OCI-LY7 (cell line): ENCODE results near the gene CORO2A. TPM values are rescaled to one million over a fixed set of nuclear protein-coding genes. Genes with fewer than 3 reads are reported as not detected.

ENCODE experiments used
- BruUV-seq: library from RNA; stranded (reverse); fragments of 400-500 nt; replicated peaks from 2 replicates; lab custom pipeline; 2021; lab: Mats Ljungman, UMichigan
- CTCF ChIA-PET: fragments of 300-600 bp; sonication (Branson Sonifier 250); formaldehyde crosslinking; loops from one replicate; lab custom pipeline; 2022; ENCODE audit warnings: antibody characterized with exemption; ENCODE audit not compliant: unreplicated experiment; lab: Charles Lee
- POLR2A ChIA-PET: fragments of 300-600 bp; sonication (Branson Sonifier 250); formaldehyde crosslinking; loops from one replicate; lab custom pipeline; 2022; ENCODE audit warnings: antibody characterized with exemption; lab: Charles Lee
- DNase-seq: peaks from one replicate; pipeline ENCODE4 v3.0.0-alpha.2; 2015; ENCODE audit warnings: low spot score
- H2AFZ ChIP-seq: fragments of 200-600 bp; sonication (generic), shearing (Covaris generic); 2 replicates; pipeline ENCODE4 v1.6.1; 2014; ENCODE audit warnings: mild to moderate bottlenecking, antibody characterized with exemption, low read length, moderate library complexity
- H3K27ac ChIP-seq: fragments of 200-600 bp; sonication (generic); 2 replicates; pipeline ENCODE4 v1.5.1; 2014; ENCODE audit warnings: mixed run types, low read depth, mild to moderate bottlenecking, moderate library complexity, low read length, inconsistent platforms; ENCODE audit not compliant: poor library complexity, severe bottlenecking
- H3K36me3 ChIP-seq: fragments of 200-600 bp; sonication (generic); 2 replicates; pipeline ENCODE4 v1.6.1; 2014; ENCODE audit warnings: mild to moderate bottlenecking, antibody characterized with exemption, low read length, moderate library complexity, mixed read lengths; ENCODE audit not compliant: insufficient read depth
- H3K4me1 ChIP-seq: fragments of 200-600 bp; sonication (generic); 2 replicates; pipeline ENCODE4 v1.5.1; 2014; ENCODE audit warnings: mild to moderate bottlenecking, low read length; ENCODE audit not compliant: insufficient read depth, poor library complexity, severe bottlenecking
- H3K4me2 ChIP-seq: fragments of 200-600 bp; sonication (generic); 2 replicates; pipeline ENCODE4 v1.6.1; 2014; ENCODE audit warnings: mild to moderate bottlenecking, low read length
- H3K4me3 ChIP-seq: fragments of 200-600 bp; sonication (generic); 2 replicates; pipeline ENCODE4 v1.5.1; 2014; ENCODE audit warnings: mild to moderate bottlenecking, low read depth, low read length; ENCODE audit not compliant: poor library complexity, severe bottlenecking
- H3K79me2 ChIP-seq: fragments of 200-600 bp; sonication (generic); 2 replicates; pipeline ENCODE4 v1.6.1; 2016; ENCODE audit warnings: low read depth, mild to moderate bottlenecking, low read length, moderate library complexity, mixed read lengths; ENCODE audit not compliant: insufficient read depth
- H3K9me2 ChIP-seq: fragments of 200-600 bp; sonication (generic); 2 replicates; pipeline ENCODE4 v1.6.1; 2016; ENCODE audit warnings: mild to moderate bottlenecking, low read length, mixed read lengths; ENCODE audit not compliant: insufficient read depth
- H3K9me3 ChIP-seq: fragments of 200-600 bp; sonication (generic); 2 replicates; pipeline ENCODE4 v1.6.1; 2014; ENCODE audit warnings: mild to moderate bottlenecking, mixed run types, low read length, mixed read lengths
- H4K20me1 ChIP-seq: fragments of 200-600 bp; sonication (generic); 2 replicates; pipeline ENCODE4 v1.6.1; 2014; ENCODE audit warnings: mild to moderate bottlenecking, antibody characterized with exemption, low read length, moderate library complexity, mixed read lengths; ENCODE audit not compliant: insufficient read depth
- CTCF ChIP-seq: fragments of 200-600 bp; sonication (generic); conservative IDR thresholded peaks from 2 replicates; pipeline ENCODE4 v1.5.1; 2014; ENCODE audit warnings: mild to moderate bottlenecking, antibody characterized with exemption, low read length, moderate library complexity, mixed read lengths
- EZH2phosphoT487 ChIP-seq: fragments of 200-600 bp; sonication (generic); IDR thresholded peaks from 2 replicates; pipeline ENCODE4 v1.6.1; 2018; ENCODE audit warnings: low read depth, borderline replicate concordance, mild to moderate bottlenecking, mixed run types, antibody characterized with exemption, low read length, moderate library complexity, mixed read lengths
- intact Hi-C: fragments of 100-400 bp; cut with micrococcal nuclease; formaldehyde crosslinking; loops from one replicate; pipeline ENCODE4 v1.10.0; 2022; ENCODE audit not compliant: unreplicated experiment
- total RNA-seq, 2 experiments: library from RNA; depleted of rRNA in 1 of 2; stranded (reverse); fragments of >200 nt in 1 of 2; shearing (Covaris generic) in 1 of 2; gene quantifications; 2 replicates each; pipeline ENCODE4 v1.2.3, GENCODE V29; 2014 to 2022

CORO2A gene
- total RNA-seq, 2 experiments from 2014 or later, result 1.8 to 3.9 TPM

GRCh38 chr9:98227883-98228282 is 35.4 kb upstream of the CORO2A start:
- H3K9me3 ChIP-seq, result no peaks in the 10 kb centered on the region
- H2AFZ ChIP-seq, result no peak overlapping the region
- no peak overlapping the region for H3K27ac ChIP-seq
- no peak for TF ChIP-seq EZH2phosphoT487
- no peak for TF ChIP-seq CTCF
- peaks cover 13% of the 10 kb centered on the region for H3K4me1 ChIP-seq
- intact Hi-C loops, result no loop called here
- no TSS peak for BruUV-seq
- DNase-seq, result no peak
- H3K36me3 ChIP-seq, result no peaks in the 10 kb centered on the region
- ChIA-PET POLR2A (interaction anchor here (1.0 kb wide), 1 partner anchor 172 kb away, joined by 4 read pairs; the partner anchor contains the start of gene NANS), CTCF (no interaction called here)
- no peaks in the 10 kb centered on the region for H3K79me2 ChIP-seq
- no peak overlapping the region for H3K4me2 ChIP-seq
- no peaks in the 10 kb centered on the region for H3K9me2 ChIP-seq
- no peaks in the 10 kb centered on the region for H4K20me1 ChIP-seq
- H3K4me3 ChIP-seq, result no peak overlapping the region

- POLR2A ChIA-PET, result interaction anchor here (0.7 kb wide), 1 partner anchor 9 kb away, joined by 3 read pairs; no protein-coding TSS in a partner anchor
- Histone ChIP-seq H3K4me1 (peaks cover 5% of the 10 kb centered on the region), H3K36me3 (no peaks in the 10 kb centered on the region), H2AFZ (no peak overlapping the region), H3K9me2 (no peaks in the 10 kb centered on the region), H3K79me2 (no peaks in the 10 kb centered on the region), H3K27ac (no peak overlapping the region), H3K9me3 (no peaks in the 10 kb centered on the region), H3K4me3 (no peak overlapping the region), H3K4me2 (no peak overlapping the region), H4K20me1 (no peaks in the 10 kb centered on the region)
- CTCF ChIA-PET, result no interaction called here
- DNase-seq, result no peak
- TF ChIP-seq CTCF, result no peak
- TF ChIP-seq EZH2phosphoT487, result no peak
- intact Hi-C loops, result no loop called here
- no TSS peak for BruUV-seq
Measured at GRCh38 chr9:98226957-98227356, 34.5 kb upstream of the CORO2A start.

GRCh38 chr9:98226516-98226915 is 34.1 kb upstream of the CORO2A start:
- no peak overlapping the region for H3K4me2 ChIP-seq
- intact Hi-C loops, result no loop called here
- no peaks in the 10 kb centered on the region for H3K9me3 ChIP-seq
- BruUV-seq, result no TSS peak
- no peaks in the 10 kb centered on the region for H3K9me2 ChIP-seq
- H2AFZ ChIP-seq, result no peak overlapping the region
- ChIA-PET CTCF (no interaction called here), POLR2A (interaction anchor here (0.6 kb wide), 1 partner anchor 168 kb away, joined by 4 read pairs; no protein-coding TSS in a partner anchor)
- no peak for TF ChIP-seq CTCF
- TF ChIP-seq EZH2phosphoT487, result no peak
- no peaks in the 10 kb centered on the region for H3K36me3 ChIP-seq
- no peak for DNase-seq
- H3K4me3 ChIP-seq, result no peak overlapping the region
- H3K27ac ChIP-seq, result no peak overlapping the region
- H3K79me2 ChIP-seq, result no peaks in the 10 kb centered on the region
- H4K20me1 ChIP-seq, result no peaks in the 10 kb centered on the region
- peaks cover under 1% of the 10 kb centered on the region for H3K4me1 ChIP-seq
